Psoas muscle (tissue), 8 donors: ENCODE measurements around the gene NR5A2. TPM values are rescaled to one million over a fixed set of nuclear protein-coding genes. Genes with fewer than 3 reads are reported as not detected.

Source experiments
- ATAC-seq, 4 donors: fragments of 200-7000 bp; cut with Tn5 transposase; one replicate each; pipeline ENCODE4 v1.9.1; 2020; ENCODE audit warnings: moderate library complexity in 3 of 4, mild to moderate bottlenecking in 2 of 4
- DNase-seq, 2 donors: peaks; one replicate each; pipeline ENCODE4 v3.0.0-alpha.2; 2020
- H3K27ac ChIP-seq: fragments of 200-600 bp; one replicate; pipeline ENCODE4 v1.8.0; 2022
- H3K27me3 ChIP-seq, 3 donors: fragments of 200-600 bp in 1 of 3; one replicate each; pipeline versions ENCODE4 v1.6.1 to v1.8.0; 2013 to 2022; ENCODE audit warnings: low read length in 2 of 3, mild to moderate bottlenecking in 2 of 3, moderate library complexity in 1 of 3; ENCODE audit not compliant: insufficient read depth in 3 of 3
- H3K36me3 ChIP-seq, 2 donors: fragments of 200-600 bp in 1 of 2; one replicate each; pipeline versions ENCODE4 v1.6.1 to v1.8.0; 2013 to 2022; ENCODE audit warnings: low read depth in 1 of 2, mild to moderate bottlenecking in 1 of 2, moderate library complexity in 1 of 2; ENCODE audit not compliant: insufficient read depth in 1 of 2
- H3K4me1 ChIP-seq: fragments of 200-600 bp; one replicate; pipeline ENCODE4 v1.8.0; 2022
- H3K4me3 ChIP-seq: fragments of 200-600 bp; one replicate; pipeline ENCODE4 v1.8.0; 2022; ENCODE audit warnings: mild to moderate bottlenecking
- H3K9me3 ChIP-seq: fragments of 200-600 bp; one replicate; pipeline ENCODE4 v1.8.0; 2022
- WGBS, 3 donors: extraction: QIAGEN DNeasy Blood & Tissue Kit; methylation state at CpG; one replicate each; pipeline versions ENCODE4 v1.1.6 to v1.1.7; 2013; 5-methylcytosine and 5-hydroxymethylcytosine counted together
- intact Hi-C, 2 donors: fragments of 100-400 bp; cut with DNase I; formaldehyde crosslinking; loops; one replicate each; pipeline versions ENCODE4 v1.11.0 to v1.14.2; 2022
- polyA plus RNA-seq, 3 donors: library from polyadenylated mRNA; stranded (reverse); fragments of 200-250 nt; gene quantifications; one replicate each; pipeline ENCODE4 v1.2.3, GENCODE V29; 2013
- total RNA-seq, 4 donors: library from RNA; stranded (reverse); fragmentation: NEBNext Ultra II Directional in 2 of 4; extraction: Animal tissue kit (Norgen Biotek cat#: 25700) in 2 of 4; gene quantifications; one replicate each; pipeline versions ENCODE4 v1.2.1 to v1.2.4, GENCODE V29; 2021 to 2023
- TF ChIP-seq, protein P1 (sequence below): fragments of 200-600 bp; IDR thresholded peaks from one replicate; pipeline ENCODE4 v1.8.0; 2022; ENCODE audit warnings: antibody characterized with exemption
- donor health status: healthy with polysubstance abuse.
- donor health status: DM: no; HTN: no; CAD: no; lungs with moderate emphysema.
- donor health status: Bipolar disorder and iron deficiency.
- donor health status: healthy.
- donor health status: DM: yes; HTN: yes; CAD: no.
- donor health status: DM: no; HTN: no; CAD: no.
- donor health status: DM: no; HTN: no; CAD: no.
- donor health status: DM: yes; HTN: yes; CAD: no.

The NR5A2 gene
- total and polyA plus RNA-seq, 7 donors, result 0.27 to 1.2 (median 0.60) TPM

DNA sequence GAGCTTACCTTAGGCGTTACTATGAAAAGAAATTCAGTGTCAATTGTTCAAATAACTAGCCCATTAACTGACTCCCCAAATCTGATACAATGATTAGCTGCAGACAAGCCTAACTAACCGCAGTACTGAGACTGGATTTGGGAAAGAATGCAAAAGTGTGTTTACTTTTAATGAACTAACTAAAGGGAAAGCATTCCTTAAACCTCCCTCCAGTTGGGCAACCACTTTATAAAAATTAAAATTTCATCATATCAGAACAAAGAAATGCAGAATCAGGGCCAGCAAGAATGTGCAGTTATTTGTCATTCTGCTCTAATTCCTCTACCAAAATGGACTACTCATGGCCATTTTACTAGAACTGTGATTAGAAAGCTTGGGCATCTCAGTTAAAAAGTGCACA is 11.7 kb upstream of the NR5A2 start:
- no peak overlapping the region for H3K4me3 ChIP-seq
- no peaks in the 10 kb centered on the region for H3K4me1 ChIP-seq
- no peak overlapping the region for H3K27ac ChIP-seq
- no peaks in the 10 kb centered on the region for H3K9me3 ChIP-seq
- intact Hi-C loops, result no loop called here
- DNase-seq, result no peak
- no peak for ATAC-seq
- TF ChIP-seq, protein P1, sequence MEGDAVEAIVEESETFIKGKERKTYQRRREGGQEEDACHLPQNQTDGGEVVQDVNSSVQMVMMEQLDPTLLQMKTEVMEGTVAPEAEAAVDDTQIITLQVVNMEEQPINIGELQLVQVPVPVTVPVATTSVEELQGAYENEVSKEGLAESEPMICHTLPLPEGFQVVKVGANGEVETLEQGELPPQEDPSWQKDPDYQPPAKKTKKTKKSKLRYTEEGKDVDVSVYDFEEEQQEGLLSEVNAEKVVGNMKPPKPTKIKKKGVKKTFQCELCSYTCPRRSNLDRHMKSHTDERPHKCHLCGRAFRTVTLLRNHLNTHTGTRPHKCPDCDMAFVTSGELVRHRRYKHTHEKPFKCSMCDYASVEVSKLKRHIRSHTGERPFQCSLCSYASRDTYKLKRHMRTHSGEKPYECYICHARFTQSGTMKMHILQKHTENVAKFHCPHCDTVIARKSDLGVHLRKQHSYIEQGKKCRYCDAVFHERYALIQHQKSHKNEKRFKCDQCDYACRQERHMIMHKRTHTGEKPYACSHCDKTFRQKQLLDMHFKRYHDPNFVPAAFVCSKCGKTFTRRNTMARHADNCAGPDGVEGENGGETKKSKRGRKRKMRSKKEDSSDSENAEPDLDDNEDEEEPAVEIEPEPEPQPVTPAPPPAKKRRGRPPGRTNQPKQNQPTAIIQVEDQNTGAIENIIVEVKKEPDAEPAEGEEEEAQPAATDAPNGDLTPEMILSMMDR, result no peak
- WGBS, 3 donors, result 65 to 86% (median 86%) methylated on average over 2 of the region's 2 CpGs
- peaks cover 0 to 3% (median 0%) of the 10 kb centered on the region in 3 donors for H3K27me3 ChIP-seq
- H3K36me3 ChIP-seq, result no peaks in the 10 kb centered on the region

- peaks cover 0 to 9% (median 3%) of the 10 kb centered on the region in 3 donors for H3K27me3 ChIP-seq
- no peak for DNase-seq
- no peak overlapping the region for H3K27ac ChIP-seq
- H3K4me1 ChIP-seq, result no peaks in the 10 kb centered on the region
- H3K4me3 ChIP-seq, result no peak overlapping the region
- no peaks in the 10 kb centered on the region for H3K9me3 ChIP-seq
- intact Hi-C loops, result no loop called here
- no peak for ATAC-seq
- WGBS, 3 donors, result 84 to 93% (median 86%) methylated on average over 1 of the region's 1 CpG
- TF ChIP-seq, protein P1, result no peak
- no peaks in the 10 kb centered on the region for H3K36me3 ChIP-seq
Measured at GRCh38 chr1:200021577-200022238, 5.8 kb upstream of the NR5A2 start.

- intact Hi-C loops, result no loop called here
- ATAC-seq (no peak), DNase-seq (no peak)
- TF ChIP-seq, protein P1, result no peak
- Histone ChIP-seq H3K36me3 (no peaks in the 10 kb centered on the region), H3K4me1 (no peaks in the 10 kb centered on the region), H3K9me3 (no peaks in the 10 kb centered on the region), H3K27me3 (peaks cover 0 to 10% (median 3%) of the 10 kb centered on the region in 3 donors), H3K4me3 (no peak overlapping the region), H3K27ac (no peak overlapping the region)
- WGBS, 3 donors, result 81 to 85% (median 82%) methylated on average over 4 of the region's 4 CpGs
Measured at GRCh38 chr1:200022239-200022804, 5.2 kb upstream of the NR5A2 start.

- no peak for ATAC-seq
- WGBS, 3 donors, result 17 to 24% (median 19%) methylated on average over 2 of the region's 2 CpGs
- Histone ChIP-seq H3K27me3 (peaks cover 0 to 69% (median 3%) of the 10 kb centered on the region in 3 donors), H3K4me1 (no peaks in the 10 kb centered on the region), H3K36me3 (no peaks in the 10 kb centered on the region), H3K4me3 (peak overlapping the region; percentile 62), H3K27ac (no peak overlapping the region), H3K9me3 (no peaks in the 10 kb centered on the region)
- TF ChIP-seq, protein P1, result no peak
- intact Hi-C loops, result no loop called here
- no peak for DNase-seq
Measured at GRCh38 chr1:200028586-200029034, 1.1 kb downstream of the NR5A2 start.
